Tibial nerve (tissue), 4 donors: ENCODE measurements around the gene PITRM1.

Source experiments
- CTCF ChIP-seq, 5 experiments: fragments of 200-600 bp in 3 of 5; fragments of 450-650 bp in 2 of 5; sonication (generic) in 3 of 5; IDR thresholded peaks; one replicate each; pipeline ENCODE4 v1.5.1; 2016 to 2019; ENCODE audit warnings: antibody characterized with exemption in 5 of 5, mild to moderate bottlenecking in 3 of 5, moderate library complexity in 2 of 5
- EP300 ChIP-seq, 2 donors: sonication (generic); formaldehyde crosslinking; IDR thresholded peaks; one replicate each; pipeline ENCODE4 v1.6.1; 2017; ENCODE audit warnings: antibody characterized with exemption in 2 of 2, mild to moderate bottlenecking in 1 of 2
- POLR2A ChIP-seq, 2 donors: fragments of 450-650 bp; IDR thresholded peaks; one replicate each; pipeline ENCODE4 v1.6.1; 2017; ENCODE audit warnings: antibody characterized with exemption in 2 of 2, mild to moderate bottlenecking in 2 of 2, moderate library complexity in 2 of 2

- TF ChIP-seq EP300 (IDR thresholded peaks at IDR 0.05) (no peak), CTCF (IDR thresholded peaks at IDR 0.05) (no peak), POLR2A (IDR thresholded peaks at IDR 0.05) (no peak)
These were observed 73.9 kb downstream of the PITRM1 start for GRCh38 chr10:3098689-3099088.
